K562 (cell line): ENCODE data around the gene TAF4. TPM values are rescaled to one million over a fixed set of nuclear protein-coding genes. Genes with fewer than 3 reads are reported as not detected.
A peak's percentile ranks its signal among the peaks of the same experiment; 100 is the strongest.

ENCODE experiments used
- ATAC-seq: fragments of 200-7000 bp; cut with Tn5 transposase; 3 replicates; pipeline ENCODE4 v1.9.1; 2020; ENCODE audit warnings: moderate library complexity
- BruUV-seq: library from RNA; stranded (reverse); fragments of 400-500 nt; replicated peaks from 2 replicates; lab custom pipeline; 2021; lab: Mats Ljungman, UMichigan
- CTCF ChIA-PET: fragments of 300-600 bp; formaldehyde crosslinking; extraction: SDS; loops from one replicate; lab custom pipeline; 2021; ENCODE audit warnings: low intra/inter-chr PET ratio; lab: Yijun Ruan, JAX
- POLR2A ChIA-PET: fragments of 300-600, 350-650 bp; sonication (Branson Sonifier 250); formaldehyde crosslinking; extraction: SDS; loops from one replicate; lab custom pipeline; 2021; ENCODE audit warnings: antibody characterized with exemption, inconsistent platforms; lab: Yijun Ruan, JAX
- DNase-seq, 4 experiments: peaks; one replicate each; pipeline versions ENCODE4 v3.0.0 to v3.0.0-alpha.2; 2011 to 2018; ENCODE audit warnings: low spot score in 3 of 4, mixed read lengths in 3 of 4; ENCODE audit errors: extremely low read depth in 1 of 4
- FAIRE-seq: peaks from 2 replicates; lab custom pipeline; 2011; peaks lifted over from hg19 to GRCh38; lab: Jason Lieb, UNC
- H2AFZ ChIP-seq: 2 replicates; pipeline ENCODE4 v1.6.0; 2011; ENCODE audit warnings: low read depth, low read length, control low read depth, inconsistent platforms
- H3K27ac ChIP-seq: fragments of 200-600 bp; 3 replicates; pipeline ENCODE4 v1.8.0; 2011; ENCODE audit warnings: low read depth, mild to moderate bottlenecking, control low read depth, inconsistent platforms, low read length, moderate library complexity, mixed read lengths; ENCODE audit errors: extremely low read depth
- H3K27me3 ChIP-seq, 2 experiments: fragments of 300-600 bp in 1 of 2; 2 replicates in 1 of 2; 3 replicates in 1 of 2; pipeline versions ENCODE4 v1.6.0 to v1.8.0; 2011; ENCODE audit warnings: inconsistent platforms in 2 of 2, low read length in 2 of 2, mild to moderate bottlenecking in 1 of 2, mixed read lengths in 1 of 2, moderate library complexity in 1 of 2; ENCODE audit not compliant: control insufficient read depth in 2 of 2, insufficient read depth in 2 of 2
- H3K36me3 ChIP-seq: fragments of 300-600 bp; 3 replicates; pipeline ENCODE4 v1.8.0; 2011; ENCODE audit warnings: mild to moderate bottlenecking, low read length, inconsistent platforms; ENCODE audit not compliant: control insufficient read depth, insufficient read depth
- H3K4me1 ChIP-seq, 2 experiments: fragments of 200-600 bp in 1 of 2; replicated peaks in 1 of 2; 2 replicates in 1 of 2; 3 replicates in 1 of 2; pipeline versions ENCODE4 v1.5.1 to v1.8.0; 2011; ENCODE audit warnings: inconsistent platforms in 2 of 2, low read length in 2 of 2, mild to moderate bottlenecking in 1 of 2, mixed read lengths in 1 of 2, moderate library complexity in 1 of 2; ENCODE audit not compliant: control insufficient read depth in 2 of 2, insufficient read depth in 2 of 2
- H3K4me2 ChIP-seq: 2 replicates; pipeline ENCODE4 v1.6.1; 2011; ENCODE audit warnings: low read length, control low read depth, inconsistent platforms, mixed read lengths; ENCODE audit not compliant: insufficient read depth
- H3K4me3 ChIP-seq: fragments of 200-600 bp; sonication (generic), shearing (Covaris generic); 2 replicates; pipeline ENCODE4 v1.5.1; 2016; ENCODE audit warnings: control low read depth, inconsistent platforms
- H3K79me2 ChIP-seq: fragments of 200-600 bp; 3 replicates; pipeline ENCODE4 v1.8.0; 2011; ENCODE audit warnings: low read length, inconsistent platforms; ENCODE audit not compliant: control insufficient read depth, insufficient read depth
- H3K9ac ChIP-seq, 2 experiments: 2 replicates each; pipeline versions ENCODE4 v1.6.0 to v1.6.1; 2011; ENCODE audit warnings: low read depth in 2 of 2, low read length in 2 of 2, control low read depth in 1 of 2, inconsistent platforms in 1 of 2, mild to moderate bottlenecking in 1 of 2, mixed read lengths in 1 of 2; ENCODE audit not compliant: insufficient read depth in 1 of 2
- H3K9me1 ChIP-seq: one replicate; pipeline ENCODE4 v1.6.0; 2011; ENCODE audit warnings: inconsistent platforms, mild to moderate bottlenecking, low read length, moderate library complexity; ENCODE audit not compliant: control insufficient read depth, insufficient read depth
- H3K9me3 ChIP-seq: replicated peaks from 2 replicates; pipeline ENCODE4 v1.5.1; 2011; ENCODE audit warnings: low read depth, low read length, inconsistent platforms; ENCODE audit not compliant: control insufficient read depth, insufficient read depth
- H4K20me1 ChIP-seq: replicated peaks from 2 replicates; pipeline ENCODE4 v1.6.1; 2011; ENCODE audit warnings: low read length, inconsistent platforms, mixed read lengths; ENCODE audit not compliant: control insufficient read depth, insufficient read depth
- BDP1 ChIP-seq: IDR thresholded peaks from 3 replicates; pipeline ENCODE4 v1.6.1; 2011; ENCODE audit not compliant: insufficient read length, insufficient read depth
- FOXK1 ChIP-seq: sonication (generic); formaldehyde crosslinking; IDR thresholded peaks from 2 replicates; pipeline ENCODE4 v1.8.0; 2022; ENCODE audit warnings: missing genetic modification reagents, mild to moderate bottlenecking, borderline replicate concordance
- HCFC1 ChIP-seq: IDR thresholded peaks from 2 replicates; pipeline ENCODE4 v1.6.1; 2012; ENCODE audit warnings: low read depth, low read length, improper control_type of control experiment
- HDAC1 ChIP-seq, 2 experiments: fragments of 450-650 bp; IDR thresholded peaks; 2 replicates each; pipeline ENCODE4 v1.6.1; 2016 to 2017; ENCODE audit warnings: inconsistent platforms in 1 of 2, mild to moderate bottlenecking in 1 of 2, moderate library complexity in 1 of 2
- KHSRP ChIP-seq: fragments of 450-650 bp; IDR thresholded peaks from 2 replicates; pipeline ENCODE4 v1.6.1; 2017
- NFIC ChIP-seq: fragments of 450-650 bp; IDR thresholded peaks from 2 replicates; pipeline ENCODE4 v1.6.1; 2017; ENCODE audit warnings: mild to moderate bottlenecking, inconsistent platforms
- NR2C1 ChIP-seq, 2 experiments: fragments of 450-650 bp; IDR thresholded peaks; 2 replicates each; pipeline ENCODE4 v1.6.1; 2017; ENCODE audit warnings: mild to moderate bottlenecking in 2 of 2, antibody characterized with exemption in 1 of 2, inconsistent platforms in 1 of 2, missing compliant biosample characterization in 1 of 2, missing genetic modification characterization in 1 of 2
- OTX1 ChIP-seq: fragments of 450-650 bp; formaldehyde crosslinking; IDR thresholded peaks from 2 replicates; pipeline ENCODE4 v1.4.0; 2022; ENCODE audit warnings: mild to moderate bottlenecking
- RHOXF2B ChIP-seq: fragments of 250-450 bp; sonication (Bioruptor Pico); conservative IDR thresholded peaks from 2 replicates; pipeline ENCODE4 v1.5.1; 2021
- U2AF2 ChIP-seq: fragments of 200-400 bp; formaldehyde crosslinking; optimal IDR thresholded peaks from 2 replicates; pipeline ENCODE3; 2017; ENCODE audit warnings: low read depth, mild to moderate bottlenecking, low read length
- ZC3H11A ChIP-seq: IDR thresholded peaks from 2 replicates; pipeline ENCODE4 v1.6.1; 2012; ENCODE audit warnings: low read depth, low read length, improper control_type of control experiment
- ZNF184 ChIP-seq: sonication (generic); formaldehyde crosslinking; IDR thresholded peaks from 2 replicates; pipeline ENCODE4 v1.5.0; 2020; ENCODE audit warnings: missing genetic modification reagents
- WGBS: fragments of 100-300 bp; shearing (Covaris generic); methylation state at CpG from one replicate; pipeline ENCODE4 v1.1.6; 2016; ENCODE audit warnings: low coverage, mixed read lengths; ENCODE audit not compliant: insufficient coverage; ENCODE audit errors: missing lambda C conversion rate; 5-methylcytosine and 5-hydroxymethylcytosine counted together
- in situ Hi-C: fragments of 300-500 bp; cut with MboI; formaldehyde crosslinking; loops from 4 replicates; pipeline ENCODE4 v1.15.0; 2018; ENCODE audit warnings: inconsistent platforms, mixed read lengths
- intact Hi-C: fragments of 100-400 bp; cut with micrococcal nuclease; formaldehyde crosslinking; loops from 2 replicates; pipeline ENCODE4 v1.14.2; 2022
- polyA plus RNA-seq, 8 experiments: library from polyadenylated mRNA; depleted of rRNA in 4 of 8; stranded (reverse) in 5 of 8; unstranded in 3 of 8; fragments of >200 nt; fragmentation: Nextera tagmentation in 2 of 8; fragmentation: Illumina TruSeq in 1 of 8; extraction: Ambion mirVana in 2 of 8; extraction: Trizol in 1 of 8; gene quantifications; 2 replicates each; pipeline versions ENCODE4 v1.2.1 to v1.2.3, GENCODE V29; 2011 to 2014; ENCODE audit warnings: inconsistent platforms in 1 of 8, missing spikeins in 1 of 8
- total RNA-seq, 7 experiments: library from RNA; depleted of rRNA in 6 of 7; stranded (reverse); fragments of >200 nt in 6 of 7; fragmentation: Illumina TruSeq in 2 of 7; extraction: Trizol in 2 of 7; gene quantifications; 2 replicates each; pipeline versions ENCODE4 v1.2.1 to v1.2.3, GENCODE V29; 2011 to 2021; ENCODE audit warnings: low replicate concordance in 1 of 7
- TF ChIP-seq, protein P1 (sequence below): fragments of 250-450 bp; sonication (Bioruptor Pico); IDR thresholded peaks from 2 replicates; pipeline ENCODE4 v1.5.0; 2020; ENCODE audit warnings: mild to moderate bottlenecking
- TF ChIP-seq, protein P2 (sequence below): fragments of 250-450 bp; sonication (Bioruptor Pico); IDR thresholded peaks from 2 replicates; pipeline ENCODE4 v1.9.0; 2021; ENCODE audit warnings: mild to moderate bottlenecking, inconsistent platforms

The TAF4 gene
- total and polyA plus RNA-seq, 9 of the 15 experiments (the other 6 are each of a cell fraction or from before 2014, with no cell fraction given) = 0.44 to 28.3 (median 5.6) TPM

DNA sequence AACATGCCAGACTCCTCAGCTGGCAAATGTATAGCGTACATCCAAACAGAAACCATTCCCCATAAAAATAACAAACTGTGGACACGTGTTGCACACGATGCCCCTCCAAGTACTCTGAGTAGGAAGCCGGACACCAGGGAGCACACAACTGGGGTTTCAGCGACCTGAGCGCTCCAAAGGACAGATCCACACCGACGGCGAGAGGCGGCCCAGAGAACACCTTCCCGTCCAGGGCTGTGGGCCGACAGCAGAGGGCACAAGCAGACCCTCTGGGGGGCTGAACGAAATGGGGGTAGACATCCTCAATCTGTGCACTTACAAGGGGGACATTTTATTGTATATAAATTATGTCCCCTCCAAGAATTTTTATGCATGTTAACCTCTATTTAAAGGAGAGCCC is 24.7 kb downstream of the TAF4 start:
- FAIRE-seq (no peak), ATAC-seq (no peak), DNase-seq (no peak)
- 94% methylated on average over 7 of the region's 13 CpGs for WGBS
- H3K4me2 ChIP-seq = no peak overlapping the region
- no peaks in the 10 kb centered on the region for H3K9me1 ChIP-seq
- no peak overlapping the region for H2AFZ ChIP-seq
- peaks cover 9% of the 10 kb centered on the region; the same call in 1 of the 2 replicates for H4K20me1 ChIP-seq
- H3K27me3 ChIP-seq = no peaks in the 10 kb centered on the region
- in situ Hi-C loops = no loop called here
- POLR2A ChIA-PET = interaction anchor here (1.6 kb wide), 1 partner anchor 9 kb away, joined by 6 read pairs; no protein-coding TSS in a partner anchor
- H3K9me3 ChIP-seq = no peaks in the 10 kb centered on the region
- intact Hi-C loops = no loop called here
- H3K79me2 ChIP-seq = peaks cover 92% of the 10 kb centered on the region
- TF ChIP-seq NFIC (peak; percentile 43), NR2C1 (IDR thresholded peaks at IDR 0.05) (no peak), NR2C1 (tag; IDR thresholded peaks at IDR 0.05) (no peak)
- peaks cover 8 to 11% of the 10 kb centered on the region in 2 experiments; a peak in 4 of 5 replicates for H3K4me1 ChIP-seq
- CTCF ChIA-PET = no interaction called here
- no peak overlapping the region for H3K9ac ChIP-seq
- H3K36me3 ChIP-seq = no peaks in the 10 kb centered on the region
- no peak overlapping the region for H3K27ac ChIP-seq
- H3K4me3 ChIP-seq = no peak overlapping the region
- BruUV-seq = no TSS peak

DNA sequence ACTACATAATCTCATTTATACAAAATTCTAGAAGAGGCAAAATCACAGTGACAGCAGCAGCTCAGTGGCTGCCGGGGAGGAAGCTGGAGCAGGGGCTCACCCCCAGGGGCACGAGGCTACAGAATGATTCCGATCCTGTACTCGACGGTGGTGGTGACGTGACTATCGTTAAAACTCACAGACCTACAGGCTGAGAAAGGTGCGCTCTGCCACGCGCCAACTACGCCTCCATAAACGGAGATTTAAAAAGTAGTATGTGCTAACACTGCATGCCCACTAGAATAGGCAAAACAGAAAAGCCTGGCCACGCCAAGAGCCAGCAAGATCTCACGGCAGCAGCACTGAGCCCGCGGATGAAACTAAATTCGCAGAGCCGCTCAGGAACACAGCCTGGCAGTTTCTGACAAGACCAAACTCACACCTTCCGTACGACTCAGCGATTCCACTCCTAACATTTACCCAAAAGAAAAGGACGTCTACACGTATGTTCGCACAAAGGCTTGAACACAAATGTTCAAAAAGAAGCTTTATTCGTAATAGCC is 25.2 kb downstream of the TAF4 start:
- 96% methylated on average over 25 of the region's 25 CpGs for WGBS
- CTCF ChIA-PET = no interaction called here
- TF ChIP-seq HCFC1 (no peak), KHSRP (no peak), RHOXF2B (no peak), BDP1 (no peak), ZC3H11A (no peak), HDAC1 (IDR thresholded peaks at IDR 0.05) (no peak), ZNF184 (CRISPR knock-in tag) (no peak), U2AF2 (no peak), FOXK1 (no peak), OTX1 (no peak)
- TF ChIP-seq, protein P1, sequence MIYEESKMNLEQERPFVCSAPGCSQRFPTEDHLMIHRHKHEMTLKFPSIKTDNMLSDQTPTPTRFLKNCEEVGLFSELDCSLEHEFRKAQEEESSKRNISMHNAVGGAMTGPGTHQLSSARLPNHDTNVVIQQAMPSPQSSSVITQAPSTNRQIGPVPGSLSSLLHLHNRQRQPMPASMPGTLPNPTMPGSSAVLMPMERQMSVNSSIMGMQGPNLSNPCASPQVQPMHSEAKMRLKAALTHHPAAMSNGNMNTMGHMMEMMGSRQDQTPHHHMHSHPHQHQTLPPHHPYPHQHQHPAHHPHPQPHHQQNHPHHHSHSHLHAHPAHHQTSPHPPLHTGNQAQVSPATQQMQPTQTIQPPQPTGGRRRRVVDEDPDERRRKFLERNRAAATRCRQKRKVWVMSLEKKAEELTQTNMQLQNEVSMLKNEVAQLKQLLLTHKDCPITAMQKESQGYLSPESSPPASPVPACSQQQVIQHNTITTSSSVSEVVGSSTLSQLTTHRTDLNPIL (CRISPR knock-in tag) = no peak
- TF ChIP-seq, protein P2, sequence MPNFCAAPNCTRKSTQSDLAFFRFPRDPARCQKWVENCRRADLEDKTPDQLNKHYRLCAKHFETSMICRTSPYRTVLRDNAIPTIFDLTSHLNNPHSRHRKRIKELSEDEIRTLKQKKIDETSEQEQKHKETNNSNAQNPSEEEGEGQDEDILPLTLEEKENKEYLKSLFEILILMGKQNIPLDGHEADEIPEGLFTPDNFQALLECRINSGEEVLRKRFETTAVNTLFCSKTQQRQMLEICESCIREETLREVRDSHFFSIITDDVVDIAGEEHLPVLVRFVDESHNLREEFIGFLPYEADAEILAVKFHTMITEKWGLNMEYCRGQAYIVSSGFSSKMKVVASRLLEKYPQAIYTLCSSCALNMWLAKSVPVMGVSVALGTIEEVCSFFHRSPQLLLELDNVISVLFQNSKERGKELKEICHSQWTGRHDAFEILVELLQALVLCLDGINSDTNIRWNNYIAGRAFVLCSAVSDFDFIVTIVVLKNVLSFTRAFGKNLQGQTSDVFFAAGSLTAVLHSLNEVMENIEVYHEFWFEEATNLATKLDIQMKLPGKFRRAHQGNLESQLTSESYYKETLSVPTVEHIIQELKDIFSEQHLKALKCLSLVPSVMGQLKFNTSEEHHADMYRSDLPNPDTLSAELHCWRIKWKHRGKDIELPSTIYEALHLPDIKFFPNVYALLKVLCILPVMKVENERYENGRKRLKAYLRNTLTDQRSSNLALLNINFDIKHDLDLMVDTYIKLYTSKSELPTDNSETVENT (CRISPR knock-in tag) = no peak

More for the DNA sequence above, 25.2 kb downstream of the TAF4 start:
- no peak for DNase-seq
- H3K9ac ChIP-seq = no peak overlapping the region
- ATAC-seq = no peak
- no TSS peak for BruUV-seq
- 0 out of 2 replicates have a peak, but pooled peaks cover 9% of the 10 kb centered on the region for H4K20me1 ChIP-seq
- H2AFZ ChIP-seq = no peak overlapping the region
- peaks cover 92% of the 10 kb centered on the region for H3K79me2 ChIP-seq
- H3K27me3 ChIP-seq = no peaks in the 10 kb centered on the region
- peaks cover 8 to 11% of the 10 kb centered on the region in 2 experiments; a peak in 4 of 5 replicates for H3K4me1 ChIP-seq
- no peak overlapping the region for H3K4me3 ChIP-seq
- in situ Hi-C loops = no loop called here
- H3K9me1 ChIP-seq = no peaks in the 10 kb centered on the region
- no peak for FAIRE-seq
- no peaks in the 10 kb centered on the region for H3K9me3 ChIP-seq
- intact Hi-C loops = no loop called here
- POLR2A ChIA-PET = interaction anchor here (1.6 kb wide), 1 partner anchor 9 kb away, joined by 6 read pairs; no protein-coding TSS in a partner anchor
- H3K4me2 ChIP-seq = no peak overlapping the region
- no peaks in the 10 kb centered on the region for H3K36me3 ChIP-seq
- H3K27ac ChIP-seq = no peak overlapping the region
